NCI-H82 treated with DMSO at 0.1 percent for 48 hours (cell line): ENCODE results near the gene SRGAP1.
"Not testable (repeated sequence)": the region's sequence is repeated elsewhere in the genome, so short reads cannot be mapped to it uniquely, and the experiment has no call there.

Experiments
- DNase-seq: peaks from one replicate; lab custom pipeline; 2025; ENCODE audit not compliant: unreplicated experiment; lab: John Stamatoyannopoulos, UW

Gene SRGAP1

DNA sequence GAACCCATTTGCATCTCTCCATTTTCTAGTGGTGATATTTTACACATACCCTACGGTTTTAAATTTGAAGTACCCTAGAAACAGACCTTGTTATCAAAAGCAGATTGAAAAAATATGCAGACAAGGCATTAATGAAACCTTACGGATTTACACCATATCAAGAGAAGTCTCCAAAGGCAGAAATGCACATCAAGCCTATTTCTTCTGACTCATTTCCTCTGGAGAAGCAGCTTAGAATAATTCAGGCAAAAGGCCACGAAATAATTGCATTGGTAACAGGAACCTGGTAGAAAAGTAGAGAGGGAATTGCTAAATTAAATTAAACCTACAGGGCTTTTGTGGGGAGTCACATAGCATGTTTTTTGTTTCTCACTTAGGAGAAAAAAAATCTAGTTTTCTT lies 342.9 kb downstream of the SRGAP1 start:
- DNase-seq, result no peak

DNA sequence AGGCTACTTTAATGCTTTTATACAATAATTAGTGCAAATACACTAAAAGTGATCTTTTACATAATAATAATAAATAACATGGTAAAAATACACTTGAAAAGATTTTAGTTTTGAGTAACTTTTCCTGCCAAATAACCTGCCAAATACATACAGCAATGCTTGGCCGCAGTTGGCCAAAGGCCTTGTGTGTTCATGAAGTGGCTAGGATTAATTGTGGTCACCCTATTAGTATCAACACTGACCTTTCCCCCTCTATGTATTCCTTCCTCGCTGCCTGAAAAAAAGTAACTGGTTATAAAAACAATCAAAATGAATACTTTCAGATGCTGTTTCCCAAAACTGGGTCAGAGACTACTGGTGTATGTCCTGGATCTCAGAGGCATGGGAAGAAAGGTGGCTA lies 343.3 kb downstream of the SRGAP1 start:
- no peak for DNase-seq

DNA sequence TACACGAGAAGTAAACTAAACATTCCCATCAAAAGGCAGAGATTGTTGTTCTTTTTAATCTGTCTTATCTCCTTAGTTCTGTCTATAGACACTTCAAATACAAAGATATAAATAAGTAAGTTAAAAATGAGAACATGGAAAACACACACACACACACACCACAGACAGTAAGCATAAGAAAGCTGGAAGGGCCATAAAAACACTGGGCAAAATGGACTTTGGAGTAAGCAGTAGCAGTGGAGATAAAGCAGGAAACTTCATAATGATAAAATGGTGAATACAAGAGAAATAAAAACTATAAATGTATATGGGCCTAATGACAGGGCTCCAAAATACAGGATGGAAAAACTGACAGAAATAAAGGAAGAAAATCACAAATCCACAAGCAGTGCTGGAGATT lies 345.0 kb downstream of the SRGAP1 start:
- no peak for DNase-seq

DNA sequence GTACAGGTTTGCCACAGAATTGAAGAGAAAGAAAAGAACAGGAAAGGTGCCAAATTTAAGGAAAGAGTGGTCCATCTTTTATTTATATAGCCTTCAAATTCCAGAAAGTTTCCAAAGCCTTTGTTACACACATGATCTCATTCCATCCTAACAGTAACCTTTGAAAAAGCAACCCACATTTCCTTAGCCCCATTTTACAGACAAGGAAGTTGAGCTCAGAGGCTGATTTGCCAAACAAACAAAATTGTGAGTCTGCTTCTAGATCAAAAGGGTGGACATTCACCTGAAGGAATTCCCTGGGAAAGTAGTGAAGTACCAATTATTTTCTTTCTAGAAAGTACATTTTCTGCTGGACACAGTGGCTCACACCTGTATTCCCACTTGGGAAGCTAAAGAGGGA lies 345.6 kb downstream of the SRGAP1 start:
- no peak for DNase-seq

DNA sequence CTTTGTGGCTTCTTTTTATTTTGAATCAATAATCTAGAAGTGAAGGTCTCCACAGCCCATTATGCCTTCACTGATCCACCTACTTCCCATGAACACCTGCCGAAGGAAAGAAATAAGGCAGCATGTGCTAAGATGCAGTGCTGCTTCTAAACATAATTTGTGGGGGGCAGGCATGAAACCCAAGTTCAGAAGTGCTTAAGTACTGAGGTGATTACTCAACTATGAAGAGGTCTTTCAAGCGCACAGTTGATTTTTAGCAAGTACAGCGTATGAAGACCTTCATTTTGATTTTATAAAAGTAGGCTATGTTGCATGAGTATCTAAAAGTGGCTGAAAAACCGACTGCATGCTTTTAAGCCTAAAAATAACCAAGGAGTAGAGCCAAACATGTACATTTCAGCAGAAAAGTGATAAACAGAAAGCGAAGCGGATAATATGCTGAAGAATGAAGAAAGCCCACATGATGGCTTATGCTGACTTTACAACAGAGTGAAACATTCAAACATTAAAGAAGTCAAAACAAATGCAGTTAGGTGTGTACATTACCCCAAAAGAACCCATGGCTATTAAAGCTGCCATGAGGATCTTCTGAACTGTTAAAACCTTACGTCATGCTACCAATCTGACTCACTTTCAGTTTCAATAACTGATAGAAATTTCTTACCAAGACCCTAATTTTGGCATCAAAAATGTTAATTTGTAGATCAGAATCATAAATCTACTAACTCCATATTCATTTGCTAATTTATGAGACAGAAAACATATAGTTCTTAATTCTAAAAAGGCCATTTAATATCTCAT lies 348.3 kb downstream of the SRGAP1 start:
- no peak for DNase-seq

DNA sequence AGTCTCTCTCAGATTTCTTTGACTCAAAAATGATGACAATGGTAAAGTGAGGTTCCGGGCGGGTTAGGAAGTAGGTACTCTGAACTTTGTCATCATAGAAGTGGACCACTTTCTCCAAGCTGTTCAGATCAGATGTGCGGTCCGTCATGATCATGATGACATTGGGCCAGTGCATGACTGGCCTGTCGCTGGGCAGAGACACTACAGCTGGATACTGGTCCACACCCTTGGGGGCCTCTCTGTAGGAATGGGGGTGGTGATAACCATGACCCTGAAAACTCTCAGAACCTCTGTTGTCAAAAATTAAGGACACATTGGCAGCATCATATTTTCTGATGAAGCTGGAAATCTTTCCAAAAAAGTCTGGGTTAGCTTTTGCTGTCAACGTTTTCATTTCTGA lies 349.4 kb downstream of the SRGAP1 start:
- no peak for DNase-seq

DNA sequence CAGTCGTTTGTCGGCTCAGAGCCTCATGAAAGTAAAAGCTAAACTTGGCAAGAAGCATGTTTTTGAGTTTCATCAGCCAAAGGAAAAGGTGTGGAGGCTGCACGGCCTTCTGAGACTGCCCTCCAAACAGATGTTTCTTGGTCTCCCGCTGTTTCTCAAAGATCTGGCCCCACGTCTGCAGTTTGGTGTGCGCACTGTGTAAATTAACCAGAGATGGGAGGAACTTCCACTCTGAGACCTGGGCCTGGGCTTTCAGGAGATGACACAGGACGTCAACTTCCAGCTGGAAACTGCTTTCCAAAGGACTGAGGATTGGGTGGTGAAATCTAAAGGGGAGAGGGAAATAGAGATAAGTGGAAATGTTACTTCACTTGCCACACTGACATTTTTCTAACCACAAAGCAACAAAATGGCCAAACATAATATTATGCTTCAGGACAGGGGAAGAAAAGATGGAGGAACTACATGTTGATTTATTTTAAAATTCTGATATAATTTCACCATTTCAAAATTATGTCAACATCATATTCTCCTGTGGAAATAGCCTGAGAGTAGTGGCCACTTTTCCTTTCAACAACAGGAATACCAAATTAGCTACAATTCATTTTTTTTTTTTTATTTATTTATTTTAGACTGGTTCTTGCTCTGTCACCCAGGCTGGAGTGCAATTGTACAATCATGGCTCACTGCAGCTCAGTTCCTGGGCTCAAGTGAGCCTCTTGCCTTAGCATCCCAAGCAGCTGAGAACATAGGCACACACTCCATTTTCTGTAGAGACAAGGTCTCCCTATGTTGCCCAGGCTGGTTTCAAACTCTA lies 350.0 kb downstream of the SRGAP1 start:
- DNase-seq, result no peak

DNA sequence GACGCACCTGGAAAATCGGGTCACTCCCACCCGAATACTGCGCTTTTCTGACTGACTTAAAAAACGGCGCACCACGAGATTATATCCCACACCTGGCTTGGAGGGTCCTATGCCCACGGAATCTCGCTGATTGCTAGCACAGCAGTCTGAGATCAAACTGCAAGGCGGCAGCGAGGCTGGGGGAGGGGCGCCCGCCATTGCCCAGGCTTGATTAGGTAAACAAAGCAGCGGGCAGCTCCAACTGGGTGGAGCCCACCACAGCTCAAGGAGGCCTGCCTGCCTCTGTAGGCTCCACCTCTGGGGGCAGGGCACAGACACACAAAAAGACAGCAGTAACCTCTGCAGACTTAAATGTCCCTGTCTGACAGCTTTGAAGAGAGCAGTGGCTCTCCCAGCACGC lies 351.3 kb downstream of the SRGAP1 start:
- DNase-seq, result not testable (repeated sequence)

DNA sequence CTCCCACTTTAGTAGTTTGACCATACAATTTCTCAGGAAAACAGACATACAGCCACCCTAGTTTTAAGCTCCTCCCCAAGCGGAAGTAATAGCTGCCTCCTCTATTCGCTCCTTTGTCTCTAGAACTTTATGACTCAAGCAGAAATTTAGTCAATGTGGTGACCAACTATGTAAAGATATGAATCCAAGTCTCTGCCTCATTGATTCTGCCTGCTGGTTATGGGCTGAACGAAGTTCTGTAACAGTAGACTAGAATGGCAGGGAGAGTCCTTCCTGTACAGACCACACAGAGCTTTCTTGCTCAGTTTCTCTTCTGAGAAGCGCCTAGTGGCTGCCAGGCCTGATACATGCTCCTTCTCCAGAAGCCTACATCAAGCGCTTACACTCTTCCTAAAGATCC lies 358.5 kb downstream of the SRGAP1 start:
- no peak for DNase-seq

DNA sequence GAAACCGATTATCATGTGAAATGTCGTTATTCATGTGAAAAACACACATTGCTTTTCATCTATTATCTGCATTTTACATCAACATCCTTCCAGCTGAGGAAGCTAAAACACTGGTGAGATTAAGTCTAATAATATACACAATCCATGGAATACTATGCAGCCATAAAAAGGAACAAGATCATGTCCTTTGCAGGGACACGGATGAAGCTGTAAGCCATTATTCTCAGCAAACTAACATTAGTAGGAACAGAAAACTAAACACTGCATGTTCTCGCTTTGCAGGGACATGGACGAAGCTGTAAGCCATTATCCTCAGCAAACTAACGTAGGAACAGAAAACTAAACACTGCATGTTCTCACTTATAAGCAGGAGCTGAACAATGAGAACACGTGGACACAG lies 359.3 kb downstream of the SRGAP1 start:
- no peak for DNase-seq

DNA sequence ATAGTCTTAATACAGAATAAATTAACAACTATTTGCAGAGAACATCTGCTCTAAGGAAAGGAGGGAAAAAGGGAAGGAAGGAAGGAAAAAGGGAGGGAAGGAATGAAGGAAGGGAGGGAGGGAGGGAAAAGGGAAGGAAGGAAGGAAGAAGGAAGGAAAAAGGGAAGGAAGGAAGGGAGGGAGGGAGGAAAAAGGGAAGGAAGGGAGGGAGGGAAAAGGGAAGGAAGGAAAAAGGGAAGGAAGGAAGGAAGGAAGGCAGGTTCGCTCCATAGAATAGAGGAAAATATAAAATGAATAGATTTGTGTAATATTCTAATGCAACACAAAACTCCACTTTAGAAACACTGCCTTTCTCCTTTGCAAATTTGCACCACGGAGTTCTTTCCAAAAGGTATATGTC lies 361.0 kb downstream of the SRGAP1 start:
- DNase-seq, result no peak

DNA sequence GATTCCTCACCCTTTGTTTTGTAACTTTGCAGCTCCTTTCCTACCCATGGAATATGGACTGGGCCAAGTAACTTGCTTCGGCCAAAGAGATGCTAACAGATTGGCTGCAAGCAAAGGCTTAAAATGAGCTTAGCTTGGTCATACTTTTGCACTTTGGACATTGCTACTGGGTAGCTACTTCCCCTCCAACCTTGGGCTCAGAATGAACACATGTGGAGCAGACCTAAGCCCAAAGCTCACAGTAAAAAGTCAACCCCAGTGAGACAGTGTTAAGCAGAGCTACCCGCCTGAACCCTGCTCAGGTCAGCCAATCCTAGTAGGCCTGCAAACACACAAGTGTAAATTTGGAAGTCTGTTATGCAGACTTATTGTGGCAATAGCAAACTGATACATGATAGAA lies 363.0 kb downstream of the SRGAP1 start:
- no peak for DNase-seq
